Breast epithelium (tissue), 4 donors: Measurements from ENCODE around the gene NAP1L4. TPM values are rescaled to one million over a fixed set of nuclear protein-coding genes. Genes with fewer than 3 reads are reported as not detected.
A peak's percentile ranks its signal among the peaks of the same experiment; 100 is the strongest.

Experiments
- DNase-seq, 2 donors: peaks; one replicate each; pipeline ENCODE4 v3.0.0-alpha.2; 2019; ENCODE audit warnings: low spot score in 2 of 2
- H3K27ac ChIP-seq, 2 donors: fragments of 200-600 bp; sonication (generic) in 1 of 2; one replicate each; pipeline ENCODE4 v1.5.1; 2016 to 2019; ENCODE audit warnings: mild to moderate bottlenecking in 1 of 2
- H3K27me3 ChIP-seq, 2 donors: fragments of 200-600 bp; sonication (generic) in 1 of 2; one replicate each; pipeline versions ENCODE4 v1.5.1 to v1.6.0; 2017 to 2019; ENCODE audit warnings: control low read depth in 1 of 2, mild to moderate bottlenecking in 1 of 2
- H3K36me3 ChIP-seq: fragments of 200-600 bp; one replicate; pipeline ENCODE4 v1.5.1; 2019
- H3K4me1 ChIP-seq, 2 donors: fragments of 200-600 bp; sonication (generic); one replicate each; pipeline ENCODE4 v1.5.1; 2016 to 2019; ENCODE audit warnings: control low read depth in 1 of 2
- H3K4me3 ChIP-seq, 3 donors: fragments of 200-600 bp; sonication (generic); 1 replicate in 2 of 3; 2 replicates in 1 of 3; pipeline ENCODE4 v1.5.1; 2016 to 2019; ENCODE audit warnings: mild to moderate bottlenecking in 3 of 3, moderate library complexity in 2 of 3
- H3K9me3 ChIP-seq, 2 donors: fragments of 200-600 bp; sonication (generic) in 1 of 2; one replicate each; pipeline ENCODE4 v1.5.1; 2016 to 2019; ENCODE audit warnings: control low read depth in 1 of 2
- CTCF ChIP-seq, 3 donors: fragments of 450-650 bp; IDR thresholded peaks; one replicate each; pipeline ENCODE4 v1.5.1; 2016 to 2017; ENCODE audit warnings: antibody characterized with exemption in 3 of 3, mild to moderate bottlenecking in 3 of 3, moderate library complexity in 3 of 3
- POLR2A ChIP-seq: fragments of 450-650 bp; IDR thresholded peaks from one replicate; pipeline ENCODE4 v1.6.1; 2016; ENCODE audit warnings: antibody characterized with exemption, mild to moderate bottlenecking, moderate library complexity
- POLR2AphosphoS5 ChIP-seq, 3 donors: sonication (generic); formaldehyde crosslinking; IDR thresholded peaks; one replicate each; pipeline ENCODE4 v1.6.1; 2017; ENCODE audit warnings: antibody characterized with exemption in 3 of 3
- intact Hi-C: fragments of 100-400 bp; cut with DNase I; formaldehyde crosslinking; loops from one replicate; pipeline ENCODE4 v1.15.1; 2023; ENCODE audit warnings: low total_unique reads
- total RNA-seq, 3 donors: library from RNA; depleted of rRNA; stranded (reverse); fragments of >200 nt; gene quantifications; one replicate each; pipeline ENCODE4 v1.1.0, GENCODE V29; 2016

NAP1L4 gene
- total RNA-seq, 3 donors from 2014 or later: 87.1 to 167 (median 98.3) TPM

DNA sequence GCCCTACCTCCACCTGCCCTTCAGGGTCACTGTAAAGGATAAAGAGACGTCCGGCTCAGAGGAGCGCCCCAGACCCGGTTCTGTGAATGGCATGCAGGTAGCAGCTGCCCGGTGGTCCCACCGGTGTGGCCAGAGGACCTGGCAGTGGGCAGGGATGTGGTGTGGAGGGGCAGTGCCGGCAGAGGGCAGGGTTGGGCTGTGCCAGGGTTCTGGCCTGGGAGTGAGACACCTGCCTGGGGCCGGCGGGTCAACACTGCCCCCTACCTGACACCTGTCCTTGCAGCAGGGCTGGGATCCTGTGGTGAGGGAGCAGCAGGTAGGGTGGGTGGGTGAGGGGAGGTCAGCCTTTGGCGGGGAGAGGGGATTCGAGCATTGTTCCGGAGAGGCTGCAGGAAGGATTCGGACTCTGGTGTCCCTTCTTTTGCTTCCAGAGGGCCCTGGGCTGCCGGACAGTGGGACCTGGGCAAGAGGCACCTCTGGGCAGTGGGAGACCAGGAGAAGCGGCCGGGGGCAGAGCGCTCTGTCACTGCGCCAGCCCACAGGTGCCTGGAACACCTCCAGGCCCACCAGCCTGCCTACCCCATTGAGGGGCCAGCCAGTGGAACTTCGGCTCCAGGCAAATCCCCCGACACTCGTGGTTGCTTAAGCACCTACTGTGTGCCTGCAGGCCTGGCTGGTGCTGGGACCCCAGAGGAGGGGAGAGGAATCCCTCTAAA, 61.3 kb downstream of the NAP1L4 start:
- Histone ChIP-seq H3K27me3 (no peaks in the 10 kb centered on the region), H3K36me3 (no peaks in the 10 kb centered on the region), H3K9me3 (no peaks in the 10 kb centered on the region), H3K4me3 (peak overlapping the region; percentile 48 to 79 (median 60)), H3K27ac (peak overlapping the region; percentile 83 to 84), H3K4me1 (peaks cover 4 to 8% of the 10 kb centered on the region in 2 donors)
- peak; percentile 66 to 92 (median 72) for TF ChIP-seq CTCF (IDR thresholded peaks at IDR 0.05)
- TF ChIP-seq POLR2AphosphoS5 (IDR thresholded peaks at IDR 0.05): peak in 1 of 3 donors; percentile 25
- no peak for TF ChIP-seq POLR2A
- intact Hi-C loops: no loop called here
- DNase-seq: peak; percentile 80 to 93

DNA sequence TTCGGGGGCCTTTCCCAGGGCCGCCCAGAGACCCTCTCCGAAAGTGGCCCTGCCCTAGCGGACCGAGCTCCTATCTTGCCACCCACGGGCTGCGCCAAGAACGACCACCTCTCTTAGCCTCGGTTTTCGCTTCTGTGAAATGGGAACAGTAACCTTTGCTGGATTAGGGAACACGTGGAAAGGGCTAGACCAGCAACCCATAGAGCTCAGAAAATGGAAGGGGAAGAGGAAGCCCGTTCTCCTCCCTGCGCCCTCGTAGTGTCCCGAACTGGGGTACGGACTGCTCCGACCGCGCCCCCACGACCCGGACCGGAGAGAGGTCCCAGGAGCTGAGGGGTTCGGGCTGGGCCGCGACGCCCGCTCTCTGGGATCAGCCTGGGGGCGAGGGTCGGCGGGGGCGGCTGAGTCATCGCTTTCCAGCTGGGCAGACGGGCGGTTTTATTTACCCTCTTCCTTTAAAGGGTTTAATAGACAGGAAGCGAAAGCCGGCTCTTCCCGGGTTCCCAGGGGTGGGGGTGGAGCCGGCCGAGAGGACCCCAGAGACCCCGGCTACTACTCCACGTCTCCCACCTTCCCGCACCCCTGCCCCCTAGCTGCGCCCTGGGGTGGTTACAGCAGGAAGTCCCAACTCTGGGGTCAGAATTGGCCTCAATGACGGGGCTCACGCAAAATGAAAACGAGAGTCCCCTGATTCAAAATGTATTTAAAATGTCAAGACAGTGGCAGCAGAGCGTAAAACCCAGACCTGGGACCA, 62.0 kb downstream of the NAP1L4 start:
- peaks cover 4 to 8% of the 10 kb centered on the region in 2 donors for H3K4me1 ChIP-seq
- peak in 1 of 2 donors; percentile 60 for DNase-seq
- no peaks in the 10 kb centered on the region for H3K9me3 ChIP-seq
- H3K36me3 ChIP-seq: no peaks in the 10 kb centered on the region
- intact Hi-C loops: no loop called here
- TF ChIP-seq POLR2AphosphoS5 (IDR thresholded peaks at IDR 0.05): no peak
- TF ChIP-seq CTCF (IDR thresholded peaks at IDR 0.05): no peak
- TF ChIP-seq POLR2A: no peak
- H3K27ac ChIP-seq: peak overlapping the region; percentile 83 to 84
- peak overlapping the region; percentile 48 to 79 (median 60) for H3K4me3 ChIP-seq
- no peaks in the 10 kb centered on the region for H3K27me3 ChIP-seq

- Histone ChIP-seq H3K4me3 (peak overlapping the region; percentile 48 to 79 (median 60)), H3K9me3 (no peaks in the 10 kb centered on the region), H3K36me3 (no peaks in the 10 kb centered on the region), H3K27ac (peak overlapping the region; percentile 83 to 84), H3K27me3 (no peaks in the 10 kb centered on the region), H3K4me1 (peaks cover 4 to 8% of the 10 kb centered on the region in 2 donors)
- intact Hi-C loops: no loop called here
- TF ChIP-seq POLR2A: no peak
- TF ChIP-seq POLR2AphosphoS5 (IDR thresholded peaks at IDR 0.05): no peak
- DNase-seq: peak; percentile 52 to 65
Observed at GRCh38 chr11:2929531-2929949, 62.6 kb downstream of the NAP1L4 start.

GRCh38 chr11:2928605-2929530, 63.3 kb downstream of the NAP1L4 start, which contains the start of gene PHLDA2:
Gene PHLDA2 (minus strand): TSS chr11:2929420. CDS start chr11:2929364, 56 bp downstream.
- peaks cover 9 to 12% of the 10 kb centered on the region in 2 donors for H3K4me1 ChIP-seq
- TF ChIP-seq CTCF (IDR thresholded peaks at IDR 0.05) (no peak), POLR2AphosphoS5 (IDR thresholded peaks at IDR 0.05) (peak in 1 of 3 donors; percentile 32), POLR2A (no peak)
- DNase-seq: peak in 1 of 2 donors; percentile 64
- intact Hi-C loops: no loop called here
- H3K36me3 ChIP-seq: no peaks in the 10 kb centered on the region
- no peaks in the 10 kb centered on the region for H3K9me3 ChIP-seq
- H3K27me3 ChIP-seq: no peaks in the 10 kb centered on the region
- peak within 1 kb of the TSS; percentile 83 to 84 for H3K27ac ChIP-seq
- H3K4me3 ChIP-seq: peak within 1 kb of the TSS; percentile 48 to 79 (median 60)
